GM12878 (cell line): Measurements from ENCODE around the gene ATP5ME. TPM values are rescaled to one million over a fixed set of nuclear protein-coding genes. Genes with fewer than 3 reads are reported as not detected.

Experiments used
- ATAC-seq: fragments of 200-7000 bp; cut with Tn5 transposase; 3 replicates; pipeline ENCODE4 v1.9.1; 2020; ENCODE audit warnings: mild to moderate bottlenecking, moderate library complexity
- BruUV-seq: library from RNA; stranded (reverse); fragments of 400-500 nt; replicated peaks from 2 replicates; lab custom pipeline; 2021; lab: Mats Ljungman, UMichigan
- CTCF ChIA-PET: fragments of 300-600 bp; sonication (Branson Sonifier 250); formaldehyde crosslinking; extraction: SDS; loops from one replicate; lab custom pipeline; 2021; ENCODE audit warnings: inconsistent platforms; lab: Yijun Ruan, JAX
- POLR2A ChIA-PET: fragments of 350-600 bp; formaldehyde crosslinking; extraction: SDS; loops from one replicate; lab custom pipeline; 2021; ENCODE audit warnings: inconsistent platforms; lab: Charles Lee
- RAD21 ChIA-PET: fragments of 300-600 bp; sonication (Branson Sonifier 250); formaldehyde crosslinking; loops from one replicate; lab custom pipeline; 2023; ENCODE audit warnings: antibody characterized with exemption; ENCODE audit not compliant: unreplicated experiment; lab: Charles Lee
- SMC1A ChIA-PET: fragments of 300-600 bp; sonication (Branson Sonifier 250); formaldehyde crosslinking; loops from one replicate; lab custom pipeline; 2023; ENCODE audit not compliant: unreplicated experiment, uncharacterized antibody; lab: Charles Lee
- DNase-seq: peaks from one replicate; pipeline ENCODE4 v3.0.0-alpha.2; 2011; ENCODE audit warnings: low read depth, low spot score
- FAIRE-seq: peaks from 3 replicates; lab custom pipeline; 2011; peaks lifted over from hg19 to GRCh38; lab: Jason Lieb, UNC
- H2AFZ ChIP-seq: 2 replicates; pipeline ENCODE4 v1.6.0; 2011; ENCODE audit warnings: low read depth, low read length, control low read depth; ENCODE audit not compliant: control insufficient read depth
- H3K27ac ChIP-seq: 2 replicates; pipeline ENCODE4 v1.5.1; 2011; ENCODE audit warnings: control low read depth; ENCODE audit not compliant: control insufficient read depth, insufficient read depth
- H3K27me3 ChIP-seq, 2 experiments: replicated peaks in 1 of 2; 2 replicates each; pipeline versions ENCODE4 v1.6.0 to v1.6.1; 2011; ENCODE audit warnings: low read length in 1 of 2; ENCODE audit not compliant: control insufficient read depth in 2 of 2, insufficient read depth in 2 of 2
- H3K36me3 ChIP-seq, 2 experiments: 2 replicates each; pipeline ENCODE4 v1.5.1; 2011; ENCODE audit warnings: low read length in 1 of 2; ENCODE audit not compliant: control insufficient read depth in 2 of 2, insufficient read depth in 2 of 2
- H3K4me1 ChIP-seq: 2 replicates; pipeline ENCODE4 v1.6.1; 2011; ENCODE audit warnings: mild to moderate bottlenecking, low read length, moderate library complexity, mixed read lengths; ENCODE audit not compliant: control insufficient read depth, insufficient read depth
- H3K4me2 ChIP-seq: 2 replicates; pipeline ENCODE4 v1.6.0; 2011; ENCODE audit warnings: control low read depth; ENCODE audit not compliant: control insufficient read depth, insufficient read depth
- H3K4me3 ChIP-seq: fragments of 200-600 bp; sonication (generic); 2 replicates; pipeline ENCODE4 v1.5.1; 2016
- H3K79me2 ChIP-seq: 2 replicates; pipeline ENCODE4 v1.6.0; 2011; ENCODE audit warnings: low read length; ENCODE audit not compliant: control insufficient read depth, insufficient read depth
- H3K9ac ChIP-seq: 2 replicates; pipeline ENCODE4 v1.8.0; 2011; ENCODE audit warnings: low read length, control low read depth, mixed read lengths; ENCODE audit not compliant: control insufficient read depth, insufficient read depth
- H3K9me3 ChIP-seq: replicated peaks from 3 replicates; pipeline ENCODE4 v1.5.1; 2011; ENCODE audit warnings: mild to moderate bottlenecking, low read length; ENCODE audit not compliant: control insufficient read depth, insufficient read depth
- H4K20me1 ChIP-seq: 2 replicates; pipeline ENCODE4 v1.6.0; 2011; ENCODE audit not compliant: control insufficient read depth, insufficient read depth
- BACH1 ChIP-seq: fragments of 450-650 bp; IDR thresholded peaks from 2 replicates; pipeline ENCODE4 v1.6.1; 2017; ENCODE audit warnings: mild to moderate bottlenecking, borderline replicate concordance
- CUX1 ChIP-seq: IDR thresholded peaks from 2 replicates; pipeline ENCODE4 v1.6.1; 2012; ENCODE audit warnings: improper control_type of control experiment, low read depth, low read length; ENCODE audit not compliant: insufficient replicate concordance
- IKZF2 ChIP-seq, 2 experiments: fragments of 450-650 bp; IDR thresholded peaks; 2 replicates each; pipeline ENCODE4 v1.6.1; 2017; ENCODE audit warnings: mild to moderate bottlenecking in 2 of 2, moderate library complexity in 2 of 2
- MLLT1 ChIP-seq: fragments of 450-650 bp; IDR thresholded peaks from 2 replicates; pipeline ENCODE4 v1.6.1; 2016; ENCODE audit warnings: mild to moderate bottlenecking
- PAX5 ChIP-seq: IDR thresholded peaks from 2 replicates; pipeline ENCODE4 v1.6.1; 2011; ENCODE audit warnings: low read depth, low read length, borderline replicate concordance
- WGBS: methylation state at CpG from one replicate; pipeline ENCODE4 v1.1.6; 2016; ENCODE audit warnings: low lambda C conversion rate; ENCODE audit not compliant: insufficient replicate concordance, insufficient coverage; ENCODE audit errors: missing lambda C conversion rate; 5-methylcytosine and 5-hydroxymethylcytosine counted together
- in situ Hi-C: fragments of 300-500 bp; cut with MboI; formaldehyde crosslinking; loops from 9 replicates; pipeline ENCODE4 v1.14.3; 2018; ENCODE audit warnings: mixed read lengths
- intact Hi-C: fragments of 100-400 bp; cut with micrococcal nuclease; formaldehyde crosslinking; loops from one replicate; pipeline ENCODE4 v1.14.2; 2022; ENCODE audit not compliant: unreplicated experiment
- polyA plus RNA-seq, 11 experiments: library from polyadenylated mRNA; depleted of rRNA in 4 of 11; unstranded in 6 of 11; stranded (reverse) in 5 of 11; fragments of >200 nt; fragmentation: Nextera tagmentation in 4 of 11; fragmentation: Illumina TruSeq in 1 of 11; extraction: Ambion mirVana in 4 of 11; extraction: Trizol in 1 of 11; gene quantifications; 1 replicate in 1 of 11; 2 replicates in 10 of 11; pipeline versions ENCODE4 v1.2.1 to v1.2.3, GENCODE V29; 2011 to 2016; ENCODE audit warnings: inconsistent platforms in 2 of 11, missing spikeins in 2 of 11, low read depth in 1 of 11
- total RNA-seq, 4 experiments: library from RNA; depleted of rRNA in 3 of 4; stranded (reverse); fragments of >200 nt in 3 of 4; fragmentation: Illumina TruSeq in 1 of 4; extraction: Trizol in 1 of 4; gene quantifications; 2 replicates each; pipeline versions ENCODE4 v1.2.1 to v1.2.3, GENCODE V29; 2013 to 2021

ATP5ME gene
- total and polyA plus RNA-seq, 10 of the 15 experiments (the other 5 are each of a cell fraction or from before 2014, with no cell fraction given) = 279 to 2,374 (median 509) TPM

- ATAC-seq (no peak), DNase-seq (no peak), FAIRE-seq (no peak)
- no peak overlapping the region for H3K9ac ChIP-seq
- no TSS peak for BruUV-seq
- no peaks in the 10 kb centered on the region for H3K27me3 ChIP-seq
- H4K20me1 ChIP-seq = no peaks in the 10 kb centered on the region
- H3K4me1 ChIP-seq = no peaks in the 10 kb centered on the region
- no peak overlapping the region for H3K27ac ChIP-seq
- no peak overlapping the region for H3K4me3 ChIP-seq
- TF ChIP-seq CUX1 = no peak
- no peak for TF ChIP-seq PAX5
- TF ChIP-seq IKZF2 (IDR thresholded peaks at IDR 0.05) = no peak
- no peak for TF ChIP-seq MLLT1
- TF ChIP-seq BACH1 = no peak
- SMC1A ChIA-PET = no interaction called here
- intact Hi-C loops (no loop called here), in situ Hi-C loops (no loop called here)
- H2AFZ ChIP-seq = no peak overlapping the region
- no peaks in the 10 kb centered on the region for H3K79me2 ChIP-seq
- RAD21 ChIA-PET = no interaction called here
- WGBS = 68% methylated on average over 8 of the region's 15 CpGs
- no peaks in the 10 kb centered on the region for H3K36me3 ChIP-seq
- POLR2A ChIA-PET = no interaction called here
- CTCF ChIA-PET = no interaction called here
- H3K4me2 ChIP-seq = no peak overlapping the region
- peaks cover 3% of the 10 kb centered on the region; the same call in 2 of the 3 replicates for H3K9me3 ChIP-seq
Measured at GRCh38 chr4:633976-634598, 40.0 kb downstream of the ATP5ME start.
